ENCODE measurements around the gene VPS18.
"Not testable (repeated sequence)": the region's sequence is repeated elsewhere in the genome, so short reads cannot be mapped to it uniquely, and the experiment has no call there.

VPS18 gene, protein sequence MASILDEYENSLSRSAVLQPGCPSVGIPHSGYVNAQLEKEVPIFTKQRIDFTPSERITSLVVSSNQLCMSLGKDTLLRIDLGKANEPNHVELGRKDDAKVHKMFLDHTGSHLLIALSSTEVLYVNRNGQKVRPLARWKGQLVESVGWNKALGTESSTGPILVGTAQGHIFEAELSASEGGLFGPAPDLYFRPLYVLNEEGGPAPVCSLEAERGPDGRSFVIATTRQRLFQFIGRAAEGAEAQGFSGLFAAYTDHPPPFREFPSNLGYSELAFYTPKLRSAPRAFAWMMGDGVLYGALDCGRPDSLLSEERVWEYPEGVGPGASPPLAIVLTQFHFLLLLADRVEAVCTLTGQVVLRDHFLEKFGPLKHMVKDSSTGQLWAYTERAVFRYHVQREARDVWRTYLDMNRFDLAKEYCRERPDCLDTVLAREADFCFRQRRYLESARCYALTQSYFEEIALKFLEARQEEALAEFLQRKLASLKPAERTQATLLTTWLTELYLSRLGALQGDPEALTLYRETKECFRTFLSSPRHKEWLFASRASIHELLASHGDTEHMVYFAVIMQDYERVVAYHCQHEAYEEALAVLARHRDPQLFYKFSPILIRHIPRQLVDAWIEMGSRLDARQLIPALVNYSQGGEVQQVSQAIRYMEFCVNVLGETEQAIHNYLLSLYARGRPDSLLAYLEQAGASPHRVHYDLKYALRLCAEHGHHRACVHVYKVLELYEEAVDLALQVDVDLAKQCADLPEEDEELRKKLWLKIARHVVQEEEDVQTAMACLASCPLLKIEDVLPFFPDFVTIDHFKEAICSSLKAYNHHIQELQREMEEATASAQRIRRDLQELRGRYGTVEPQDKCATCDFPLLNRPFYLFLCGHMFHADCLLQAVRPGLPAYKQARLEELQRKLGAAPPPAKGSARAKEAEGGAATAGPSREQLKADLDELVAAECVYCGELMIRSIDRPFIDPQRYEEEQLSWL

GRCh38 chr15:40893733-40894680 is at the start of gene VPS18:
VPS18 (plus strand) TSS chr15:40894450; CDS start chr15:40894769, 319 bp downstream.
- FAIRE-seq (peak; percentile 88), DNase-seq (ENCODE audit: insufficient read length, low spot score) (peak; percentile 89)

DNA sequence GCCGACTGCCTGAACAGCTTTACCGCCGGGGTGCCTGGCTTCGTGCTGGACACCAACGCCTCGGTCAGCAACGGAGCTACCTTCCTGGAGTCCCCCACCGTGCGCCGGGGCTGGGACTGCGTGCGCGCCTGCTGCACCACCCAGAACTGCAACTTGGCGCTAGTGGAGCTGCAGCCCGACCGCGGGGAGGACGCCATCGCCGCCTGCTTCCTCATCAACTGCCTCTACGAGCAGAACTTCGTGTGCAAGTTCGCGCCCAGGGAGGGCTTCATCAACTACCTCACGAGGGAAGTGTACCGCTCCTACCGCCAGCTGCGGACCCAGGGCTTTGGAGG is 49.6 kb upstream of the VPS18 start:
- no peak for FAIRE-seq
- DNase-seq (ENCODE audit: insufficient read length, low spot score): no peak

DNA sequence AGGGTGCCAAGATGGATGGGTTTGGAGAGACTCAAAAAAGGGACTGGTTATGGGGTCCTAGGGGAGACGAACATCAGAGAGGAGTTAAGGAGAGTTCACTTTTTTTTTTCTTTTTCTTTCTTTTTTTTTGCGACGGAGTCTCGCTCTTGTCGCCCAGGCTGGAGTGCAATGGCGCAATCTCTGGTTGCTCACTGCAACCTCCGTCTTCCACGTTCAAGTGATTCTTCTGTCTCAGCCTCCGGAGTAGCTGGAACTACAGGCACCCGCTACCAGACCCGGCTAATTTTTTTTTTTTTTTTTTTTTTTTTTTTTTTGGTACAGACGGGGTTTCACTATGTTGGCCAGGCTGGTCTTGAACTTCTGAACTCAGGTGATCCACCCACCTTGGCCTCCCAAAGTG is 49.2 kb upstream of the VPS18 start:
- DNase-seq (ENCODE audit: insufficient read length, low spot score): no peak
- no peak for FAIRE-seq

GRCh38 chr15:40845511-40846284 is 48.6 kb upstream of the VPS18 start:
- DNase-seq (ENCODE audit: insufficient read length, low spot score) (no peak), FAIRE-seq (no peak)

DNA sequence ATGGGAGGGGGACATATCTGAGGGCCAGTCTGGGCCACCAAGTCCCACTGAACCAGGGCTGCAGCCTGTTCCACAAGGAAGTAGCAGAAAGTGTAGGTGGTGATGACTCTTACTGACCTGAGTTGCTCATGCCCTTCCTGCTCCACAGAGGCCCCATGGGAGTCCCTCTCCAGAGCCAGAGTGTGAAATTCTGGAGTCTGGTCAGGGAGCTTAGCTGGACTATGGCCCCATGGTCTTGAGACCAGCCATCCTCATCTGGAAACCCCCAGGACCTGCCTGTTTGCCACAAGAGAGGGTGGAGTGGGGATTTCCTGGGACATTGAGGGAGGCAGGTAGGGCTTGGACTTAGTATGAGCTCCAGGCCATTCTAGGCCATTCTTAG is 47.4 kb upstream of the VPS18 start:
- FAIRE-seq (no peak), DNase-seq (ENCODE audit: insufficient read length, low spot score) (no peak)

DNA sequence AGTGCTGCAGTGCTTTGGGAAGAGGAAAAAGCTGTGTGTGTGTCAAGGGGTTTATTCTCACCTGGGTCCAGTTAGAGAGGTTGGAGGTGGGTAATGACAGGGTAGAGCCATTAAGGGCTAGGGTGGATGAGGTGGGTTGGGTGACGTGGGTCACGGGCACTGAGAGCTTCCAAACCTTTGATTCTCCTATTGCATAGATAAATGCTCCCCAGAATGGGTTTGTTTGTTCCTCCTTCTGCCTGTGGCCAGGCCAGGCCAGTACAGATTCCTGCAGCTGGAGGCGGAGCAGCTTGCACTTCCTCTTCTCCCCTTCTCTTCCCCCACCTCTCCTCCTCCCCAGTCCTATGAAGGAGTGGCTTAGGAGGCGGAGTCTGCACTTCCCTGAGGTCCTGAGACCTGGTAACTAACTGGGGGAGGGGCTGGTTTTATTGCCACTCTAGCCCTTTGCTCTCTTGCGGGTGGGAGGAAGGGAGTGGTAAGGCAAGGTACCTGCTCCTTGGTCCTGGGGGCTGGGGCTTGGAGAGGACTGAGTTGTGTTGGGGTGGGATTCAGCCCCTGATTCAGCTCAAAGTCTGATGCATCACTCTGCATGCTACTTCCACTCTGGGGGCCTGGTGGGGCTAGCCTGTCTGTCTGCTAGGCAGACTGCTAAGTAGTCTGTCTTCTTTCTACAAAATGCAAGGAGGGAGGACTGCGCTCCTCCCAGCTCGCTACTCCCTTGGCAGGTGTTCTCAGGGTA is 46.9 kb upstream of the VPS18 start:
- peak; percentile 68 for DNase-seq (ENCODE audit: insufficient read length, low spot score)
- peak; percentile 55 for FAIRE-seq

GRCh38 chr15:40850576-40851112 is 43.6 kb upstream of the VPS18 start:
- FAIRE-seq: no peak
- no peak for DNase-seq (ENCODE audit: insufficient read length, low spot score)

- DNase-seq (ENCODE audit: insufficient read length, low spot score) (no peak), FAIRE-seq (no peak)
These were observed 41.7 kb upstream of the VPS18 start for GRCh38 chr15:40852529-40852928.

GRCh38 chr15:40853241-40853890 is 40.9 kb upstream of the VPS18 start:
- no peak for FAIRE-seq
- DNase-seq (ENCODE audit: insufficient read length, low spot score): no peak

DNA sequence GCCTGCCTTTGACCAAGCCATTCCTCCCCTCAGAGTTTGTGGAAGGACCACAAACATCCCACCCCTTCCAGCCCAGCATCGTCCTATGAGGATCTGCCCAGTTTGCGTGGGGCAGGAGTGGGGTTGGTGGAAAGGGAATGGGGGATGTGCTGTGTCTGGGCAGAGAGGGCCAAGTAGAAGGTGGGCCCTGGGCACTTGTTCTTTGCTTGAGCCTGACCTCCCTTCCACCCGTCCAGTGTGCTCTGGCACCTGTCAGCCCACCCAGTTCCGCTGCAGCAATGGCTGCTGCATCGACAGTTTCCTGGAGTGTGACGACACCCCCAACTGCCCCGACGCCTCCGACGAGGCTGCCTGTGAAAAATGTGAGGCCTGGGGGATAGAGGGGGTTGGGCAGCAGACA is 40.1 kb upstream of the VPS18 start:
- DNase-seq (ENCODE audit: insufficient read length, low spot score) (no peak), FAIRE-seq (no peak)

GRCh38 chr15:40855706-40856234 is 38.5 kb upstream of the VPS18 start:
- DNase-seq (ENCODE audit: insufficient read length, low spot score): no peak
- no peak for FAIRE-seq

GRCh38 chr15:40856746-40857145 is 37.5 kb upstream of the VPS18 start:
- DNase-seq (ENCODE audit: insufficient read length, low spot score): no peak
- no peak for FAIRE-seq

DNA sequence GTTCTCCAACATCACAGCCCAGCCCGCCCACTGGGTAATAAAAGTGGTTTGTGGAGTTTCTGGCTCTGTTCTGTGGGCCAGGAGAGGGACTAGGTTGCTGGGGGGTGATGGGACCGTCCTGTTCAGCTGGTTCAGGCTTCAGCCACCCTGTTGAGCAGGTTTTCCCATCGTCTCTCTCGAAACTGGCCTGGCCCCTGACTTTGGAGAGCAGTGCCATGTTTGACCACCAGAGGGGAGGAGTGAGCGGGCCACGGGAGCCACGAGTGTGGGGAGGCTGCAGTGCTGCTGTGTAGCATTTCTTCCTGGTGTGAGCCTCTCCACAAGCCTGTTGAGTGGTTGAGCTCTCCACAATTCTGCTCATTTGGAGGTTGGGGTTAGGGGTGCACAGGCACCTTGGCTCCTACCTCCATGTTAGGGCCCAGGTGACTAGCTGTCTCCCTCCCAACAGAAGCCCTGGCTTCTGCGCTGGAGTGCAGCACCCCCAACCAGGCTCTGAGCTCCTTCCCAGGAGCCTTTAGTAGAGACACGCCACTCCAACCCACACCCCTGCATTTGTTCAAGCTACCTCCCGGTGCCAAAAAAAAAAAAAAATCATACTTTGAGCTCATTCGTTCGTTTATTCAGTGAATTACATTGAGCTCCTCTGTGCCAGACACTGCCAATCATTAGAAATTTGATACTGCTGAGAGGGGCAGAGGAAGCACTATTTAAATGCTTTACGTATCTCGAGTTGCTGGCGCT is 36.5 kb upstream of the VPS18 start:
- DNase-seq (ENCODE audit: insufficient read length, low spot score) (peak; percentile 84), FAIRE-seq (peak; percentile 55)

GRCh38 chr15:40858706-40859105 is 35.5 kb upstream of the VPS18 start:
- FAIRE-seq: no peak

GRCh38 chr15:40859206-40859851 is 34.9 kb upstream of the VPS18 start:
- DNase-seq (ENCODE audit: insufficient read length, low spot score) (peak; percentile 80), FAIRE-seq (peak; percentile 63)

More at GRCh38 chr15:40858706-40859105, 35.5 kb upstream of the VPS18 start:
- no peak for DNase-seq (ENCODE audit: insufficient read length, low spot score)

DNA sequence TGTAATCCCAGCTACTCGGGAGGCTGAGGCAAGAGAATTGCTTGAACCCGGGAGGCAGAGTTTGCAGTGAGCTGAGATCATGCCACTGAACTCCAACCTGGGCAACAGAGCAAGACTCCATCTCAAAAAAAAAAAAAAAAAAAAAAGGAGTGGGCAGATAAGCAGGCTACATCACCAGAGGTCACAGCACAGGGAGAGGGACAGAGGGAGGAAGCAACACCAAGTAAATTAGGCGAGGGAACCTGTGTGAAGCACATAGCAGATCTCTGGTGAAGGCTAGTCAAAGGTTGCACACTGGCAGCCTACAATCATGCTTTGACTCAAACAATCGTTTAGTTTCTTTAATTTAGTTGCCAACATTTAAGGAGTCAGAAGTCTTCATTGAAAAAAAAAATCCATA is 33.1 kb upstream of the VPS18 start:
- FAIRE-seq; DNase-seq (ENCODE audit: insufficient read length, low spot score): not testable (repeated sequence)

Measured in HTR-8/SVneo (cell line).